Breast epithelium (tissue), 4 donors: ENCODE results near the gene ZNF324B. TPM values are rescaled to one million over a fixed set of nuclear protein-coding genes. Genes with fewer than 3 reads are reported as not detected.
"Not testable (repeated sequence)": the region's sequence is repeated elsewhere in the genome, so short reads cannot be mapped to it uniquely, and the experiment has no call there.

Experiments used
- DNase-seq, 2 donors: peaks; one replicate each; pipeline ENCODE4 v3.0.0-alpha.2; 2019; ENCODE audit warnings: low spot score in 2 of 2
- H3K27ac ChIP-seq, 2 donors: fragments of 200-600 bp; sonication (generic) in 1 of 2; one replicate each; pipeline ENCODE4 v1.5.1; 2016 to 2019; ENCODE audit warnings: mild to moderate bottlenecking in 1 of 2
- H3K27me3 ChIP-seq, 2 donors: fragments of 200-600 bp; sonication (generic) in 1 of 2; one replicate each; pipeline versions ENCODE4 v1.5.1 to v1.6.0; 2017 to 2019; ENCODE audit warnings: control low read depth in 1 of 2, mild to moderate bottlenecking in 1 of 2
- H3K36me3 ChIP-seq: fragments of 200-600 bp; one replicate; pipeline ENCODE4 v1.5.1; 2019
- H3K4me1 ChIP-seq, 2 donors: fragments of 200-600 bp; sonication (generic); one replicate each; pipeline ENCODE4 v1.5.1; 2016 to 2019; ENCODE audit warnings: control low read depth in 1 of 2
- H3K4me3 ChIP-seq, 3 donors: fragments of 200-600 bp; sonication (generic); 1 replicate in 2 of 3; 2 replicates in 1 of 3; pipeline ENCODE4 v1.5.1; 2016 to 2019; ENCODE audit warnings: mild to moderate bottlenecking in 3 of 3, moderate library complexity in 2 of 3
- H3K9me3 ChIP-seq, 2 donors: fragments of 200-600 bp; sonication (generic) in 1 of 2; one replicate each; pipeline ENCODE4 v1.5.1; 2016 to 2019; ENCODE audit warnings: control low read depth in 1 of 2
- POLR2A ChIP-seq: fragments of 450-650 bp; IDR thresholded peaks from one replicate; pipeline ENCODE4 v1.6.1; 2016; ENCODE audit warnings: antibody characterized with exemption, mild to moderate bottlenecking, moderate library complexity
- POLR2AphosphoS5 ChIP-seq, 3 donors: sonication (generic); formaldehyde crosslinking; IDR thresholded peaks; one replicate each; pipeline ENCODE4 v1.6.1; 2017; ENCODE audit warnings: antibody characterized with exemption in 3 of 3
- intact Hi-C: fragments of 100-400 bp; cut with DNase I; formaldehyde crosslinking; loops from one replicate; pipeline ENCODE4 v1.15.1; 2023; ENCODE audit warnings: low total_unique reads
- total RNA-seq, 3 donors: library from RNA; depleted of rRNA; stranded (reverse); fragments of >200 nt; gene quantifications; one replicate each; pipeline ENCODE4 v1.1.0, GENCODE V29; 2016
- TF ChIP-seq, protein P1 (sequence below), 3 donors: fragments of 450-650 bp; IDR thresholded peaks; one replicate each; pipeline ENCODE4 v1.5.1; 2016 to 2017; ENCODE audit warnings: antibody characterized with exemption in 3 of 3, mild to moderate bottlenecking in 3 of 3, moderate library complexity in 3 of 3

Gene ZNF324B
- total RNA-seq: 1 to 10 TPM; 6.1 to 9.1 (median 7.2) TPM

GRCh38 chr19:58451358-58452101, at the start of gene ZNF324B:
Gene ZNF324B, plus strand, starts transcription at chr19:58451622. Its CDS starts 2,080 bp downstream, at chr19:58453702.
- Histone ChIP-seq H3K4me3 (peak within 1 kb of the TSS; percentile 88 to 99 (median 94)), H3K27ac (peak within 1 kb of the TSS; percentile 78 to 89), H3K4me1 (no peaks in the 10 kb centered on the region), H3K36me3 (peaks cover 3% of the 10 kb centered on the region), H3K27me3 (peaks cover 0 to 4% of the 10 kb centered on the region in 2 donors), H3K9me3 (no peaks in the 10 kb centered on the region)
- TF ChIP-seq POLR2A (peak; percentile 33), POLR2AphosphoS5 (IDR thresholded peaks at IDR 0.05) (peak; percentile 51 to 64 (median 62))
- TF ChIP-seq, protein P1, sequence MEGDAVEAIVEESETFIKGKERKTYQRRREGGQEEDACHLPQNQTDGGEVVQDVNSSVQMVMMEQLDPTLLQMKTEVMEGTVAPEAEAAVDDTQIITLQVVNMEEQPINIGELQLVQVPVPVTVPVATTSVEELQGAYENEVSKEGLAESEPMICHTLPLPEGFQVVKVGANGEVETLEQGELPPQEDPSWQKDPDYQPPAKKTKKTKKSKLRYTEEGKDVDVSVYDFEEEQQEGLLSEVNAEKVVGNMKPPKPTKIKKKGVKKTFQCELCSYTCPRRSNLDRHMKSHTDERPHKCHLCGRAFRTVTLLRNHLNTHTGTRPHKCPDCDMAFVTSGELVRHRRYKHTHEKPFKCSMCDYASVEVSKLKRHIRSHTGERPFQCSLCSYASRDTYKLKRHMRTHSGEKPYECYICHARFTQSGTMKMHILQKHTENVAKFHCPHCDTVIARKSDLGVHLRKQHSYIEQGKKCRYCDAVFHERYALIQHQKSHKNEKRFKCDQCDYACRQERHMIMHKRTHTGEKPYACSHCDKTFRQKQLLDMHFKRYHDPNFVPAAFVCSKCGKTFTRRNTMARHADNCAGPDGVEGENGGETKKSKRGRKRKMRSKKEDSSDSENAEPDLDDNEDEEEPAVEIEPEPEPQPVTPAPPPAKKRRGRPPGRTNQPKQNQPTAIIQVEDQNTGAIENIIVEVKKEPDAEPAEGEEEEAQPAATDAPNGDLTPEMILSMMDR (IDR thresholded peaks at IDR 0.05): no peak
- intact Hi-C loops: no loop called here
- peak; percentile 94 to 95 for DNase-seq

GRCh38 chr19:58401840-58402421, 49.5 kb upstream of the ZNF324B start:
- Histone ChIP-seq H3K4me3 (peak overlapping the region; percentile 50 to 71 (median 66)), H3K4me1 (peaks cover 8 to 9% of the 10 kb centered on the region in 2 donors), H3K27ac (peak overlapping the region in 1 of 2 donors; percentile 90), H3K36me3 (no peaks in the 10 kb centered on the region), H3K27me3 (peaks cover 0 to 8% of the 10 kb centered on the region in 2 donors), H3K9me3 (no peaks in the 10 kb centered on the region)
- intact Hi-C loops: loop anchor here (10.0 kb wide), 1 partner anchor 1297 kb away; no protein-coding TSS in a partner anchor
- DNase-seq: peak in 1 of 2 donors; percentile 31
- TF ChIP-seq, protein P1 (IDR thresholded peaks at IDR 0.05): no peak

- peaks cover 11 to 16% of the 10 kb centered on the region in 2 donors for H3K4me1 ChIP-seq
- H3K27me3 ChIP-seq, H3K9me3 ChIP-seq, H3K27ac ChIP-seq, H3K4me3 ChIP-seq, H3K36me3 ChIP-seq, DNase-seq: not testable (repeated sequence)
- intact Hi-C loops: loop anchor here (10.0 kb wide), 1 partner anchor 1299 kb away; no protein-coding TSS in a partner anchor
Observed at GRCh38 chr19:58403920-58404478, 47.4 kb upstream of the ZNF324B start.

- peak overlapping the region; percentile 76 to 93 (median 88) for H3K4me3 ChIP-seq
- no peak for DNase-seq
- H3K27ac ChIP-seq: peak overlapping the region; percentile 89 to 94
- H3K27me3 ChIP-seq: no peaks in the 10 kb centered on the region
- intact Hi-C loops: loop anchor here (10.0 kb wide), 1 partner anchor 1302 kb away; no protein-coding TSS in a partner anchor
- no peaks in the 10 kb centered on the region for H3K9me3 ChIP-seq
- no peak for TF ChIP-seq POLR2A
- TF ChIP-seq, protein P1 (IDR thresholded peaks at IDR 0.05): peak in 1 of 3 donors; percentile 28
- TF ChIP-seq POLR2AphosphoS5 (IDR thresholded peaks at IDR 0.05): no peak
- peaks cover 5 to 12% of the 10 kb centered on the region in 2 donors for H3K4me1 ChIP-seq
- no peaks in the 10 kb centered on the region for H3K36me3 ChIP-seq
Observed at GRCh38 chr19:58406818-58407657, 44.4 kb upstream of the ZNF324B start.

DNA sequence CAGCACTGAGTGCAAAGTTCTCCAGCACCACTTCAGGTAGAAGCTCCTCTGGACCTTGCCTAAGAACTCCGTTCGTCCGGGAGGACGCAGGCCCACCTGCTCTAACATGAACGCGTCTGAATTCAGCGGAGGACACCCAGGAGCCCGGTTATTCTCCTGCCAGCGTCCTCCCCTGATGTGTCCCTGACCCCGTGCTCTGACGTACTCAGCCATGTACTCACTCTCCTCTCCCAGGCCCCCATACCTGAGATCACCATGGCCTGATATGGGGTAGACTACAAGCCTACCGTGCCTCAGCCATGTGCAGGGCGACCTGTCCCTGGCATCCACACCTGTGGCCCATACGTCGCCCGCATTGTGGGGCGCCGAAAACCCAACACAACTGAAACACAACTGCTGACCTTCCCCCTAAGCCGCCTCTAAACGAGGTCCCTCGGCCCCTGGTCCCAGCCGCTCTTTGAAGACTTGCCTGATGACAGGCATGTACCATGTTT, 43.7 kb upstream of the ZNF324B start:
- Histone ChIP-seq H3K4me1 (peaks cover 2 to 11% of the 10 kb centered on the region in 2 donors), H3K36me3 (no peaks in the 10 kb centered on the region), H3K27ac (peak overlapping the region; percentile 89 to 94), H3K27me3 (no peaks in the 10 kb centered on the region), H3K4me3 (peak overlapping the region; percentile 76 to 93 (median 88)), H3K9me3 (no peaks in the 10 kb centered on the region)
- TF ChIP-seq POLR2AphosphoS5 (IDR thresholded peaks at IDR 0.05) (no peak), POLR2A (no peak)
- TF ChIP-seq, protein P1 (IDR thresholded peaks at IDR 0.05): no peak
- intact Hi-C loops: loop anchor here (10.0 kb wide), 1 partner anchor 1303 kb away; no protein-coding TSS in a partner anchor
- DNase-seq: no peak
